SK-N-DZ (cell line): ENCODE measurements around the gene TRAK1.
"Not testable (repeated sequence)": the region's sequence is repeated elsewhere in the genome, so short reads cannot be mapped to it uniquely, and the experiment has no call there.

Experiments used
- DNase-seq: peaks from one replicate; pipeline ENCODE4 v3.0.0-alpha.2; 2015; ENCODE audit warnings: low spot score

Gene TRAK1

GRCh38 chr3:42096796-42097565 lies 5.8 kb downstream of the TRAK1 start:
- DNase-seq: no peak

GRCh38 chr3:42097566-42097946 lies 6.4 kb downstream of the TRAK1 start:
- DNase-seq: no peak

- no peak for DNase-seq
Measured at GRCh38 chr3:42098171-42098570, 7.0 kb downstream of the TRAK1 start.

GRCh38 chr3:42099020-42099765 lies 8.0 kb downstream of the TRAK1 start:
- no peak for DNase-seq

GRCh38 chr3:42101048-42101447 lies 9.9 kb downstream of the TRAK1 start:
- no peak for DNase-seq

GRCh38 chr3:42101481-42101880 lies 10.3 kb downstream of the TRAK1 start:
- DNase-seq: no peak

- no peak for DNase-seq
Measured at GRCh38 chr3:42102571-42102970, 11.4 kb downstream of the TRAK1 start.

- DNase-seq: not testable (repeated sequence)
Measured at GRCh38 chr3:42103921-42104665, 12.9 kb downstream of the TRAK1 start.

- DNase-seq: not testable (repeated sequence)
Measured at GRCh38 chr3:42105994-42106393, 14.8 kb downstream of the TRAK1 start.

- DNase-seq: no peak
Measured at GRCh38 chr3:42106646-42107045, 15.5 kb downstream of the TRAK1 start.

GRCh38 chr3:42110631-42111030 lies 19.5 kb downstream of the TRAK1 start:
- no peak for DNase-seq

GRCh38 chr3:42114130-42114725 lies 23.1 kb downstream of the TRAK1 start:
- DNase-seq: no peak

- DNase-seq: no peak
Measured at GRCh38 chr3:42115215-42115614, 24.1 kb downstream of the TRAK1 start.

GRCh38 chr3:42115946-42116345 lies 24.8 kb downstream of the TRAK1 start:
- DNase-seq: no peak

GRCh38 chr3:42116466-42116865 lies 25.3 kb downstream of the TRAK1 start:
- no peak for DNase-seq

- no peak for DNase-seq
Measured at GRCh38 chr3:42117175-42118008, 26.2 kb downstream of the TRAK1 start.

GRCh38 chr3:42118762-42119361 lies 27.7 kb downstream of the TRAK1 start:
- DNase-seq: peak; percentile 54

- no peak for DNase-seq
Measured at GRCh38 chr3:42119561-42120355, 28.6 kb downstream of the TRAK1 start.

GRCh38 chr3:42120866-42121265 lies 29.7 kb downstream of the TRAK1 start:
- DNase-seq: no peak
